ENCODE data around the gene THOC5. TPM values are rescaled to one million over a fixed set of nuclear protein-coding genes. Genes with fewer than 3 reads are reported as not detected.

The THOC5 gene
- total RNA-seq, 2 donors from 2014 or later, result 61.1 to 89.7 TPM

DNA sequence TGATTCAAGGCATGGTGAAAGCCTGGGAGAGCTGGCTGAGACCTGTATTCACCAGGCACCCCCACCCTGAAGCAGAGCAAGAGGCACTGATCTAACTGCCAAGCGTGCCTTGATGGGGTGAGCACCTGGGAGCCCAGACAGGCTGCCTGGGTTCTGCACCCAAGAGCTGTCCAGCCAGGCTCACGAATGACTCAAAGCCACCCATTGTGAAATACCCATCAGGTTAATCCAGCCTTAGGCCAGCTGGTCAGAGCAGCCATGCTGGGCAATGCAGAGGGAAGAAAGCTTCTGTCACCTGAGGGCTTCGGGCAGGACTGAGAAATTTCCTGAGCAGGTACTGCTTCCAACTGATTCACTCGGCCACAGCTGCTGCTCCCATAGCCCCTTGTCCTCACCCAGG is 22.1 kb downstream of the THOC5 start:
- H3K4me3 Mint-ChIP-seq, result no peak overlapping the region
- peaks cover 8% of the 10 kb centered on the region for H3K9me3 ChIP-seq (ENCODE audit: control insufficient read depth, low read length)
- H3K27ac ChIP-seq (ENCODE audit: low read depth, low read length), result no peak overlapping the region
- H3K4me3 ChIP-seq (ENCODE audit: low read length), result no peak overlapping the region
- 91 to 100% methylated on average over 2 to 4 of the region's 4 CpGs for WGBS, 2 experiments (ENCODE audit: insufficient coverage in 1 of 2, insufficient read length in 1 of 2)
- no peaks in the 10 kb centered on the region for H3K27me3 ChIP-seq (ENCODE audit: control insufficient read depth, insufficient read depth, low read length, poor library complexity, severe bottlenecking)
- no peaks in the 10 kb centered on the region for H3K27me3 Mint-ChIP-seq (ENCODE audit: insufficient read depth)
- peaks cover 86% of the 10 kb centered on the region for H3K36me3 Mint-ChIP-seq (ENCODE audit: low read depth)
- TF ChIP-seq, protein P1, sequence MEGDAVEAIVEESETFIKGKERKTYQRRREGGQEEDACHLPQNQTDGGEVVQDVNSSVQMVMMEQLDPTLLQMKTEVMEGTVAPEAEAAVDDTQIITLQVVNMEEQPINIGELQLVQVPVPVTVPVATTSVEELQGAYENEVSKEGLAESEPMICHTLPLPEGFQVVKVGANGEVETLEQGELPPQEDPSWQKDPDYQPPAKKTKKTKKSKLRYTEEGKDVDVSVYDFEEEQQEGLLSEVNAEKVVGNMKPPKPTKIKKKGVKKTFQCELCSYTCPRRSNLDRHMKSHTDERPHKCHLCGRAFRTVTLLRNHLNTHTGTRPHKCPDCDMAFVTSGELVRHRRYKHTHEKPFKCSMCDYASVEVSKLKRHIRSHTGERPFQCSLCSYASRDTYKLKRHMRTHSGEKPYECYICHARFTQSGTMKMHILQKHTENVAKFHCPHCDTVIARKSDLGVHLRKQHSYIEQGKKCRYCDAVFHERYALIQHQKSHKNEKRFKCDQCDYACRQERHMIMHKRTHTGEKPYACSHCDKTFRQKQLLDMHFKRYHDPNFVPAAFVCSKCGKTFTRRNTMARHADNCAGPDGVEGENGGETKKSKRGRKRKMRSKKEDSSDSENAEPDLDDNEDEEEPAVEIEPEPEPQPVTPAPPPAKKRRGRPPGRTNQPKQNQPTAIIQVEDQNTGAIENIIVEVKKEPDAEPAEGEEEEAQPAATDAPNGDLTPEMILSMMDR (conservative IDR thresholded peaks at IDR 0.05), result no peak
- no peak overlapping the region for H3K27ac Mint-ChIP-seq
- H3K9ac ChIP-seq (ENCODE audit: extremely low read depth, low read length, poor library complexity, severe bottlenecking), result no peak overlapping the region
- H3K4me1 Mint-ChIP-seq, result peaks cover 3% of the 10 kb centered on the region
- no peak for DNase-seq
- H3K4me1 ChIP-seq (ENCODE audit: control insufficient read depth, insufficient read depth, low read length), result no peaks in the 10 kb centered on the region
- peaks cover 88% of the 10 kb centered on the region for H3K36me3 ChIP-seq (ENCODE audit: control insufficient read depth, insufficient read depth, low read length)
- H3K9me3 Mint-ChIP-seq, result peaks cover 2% of the 10 kb centered on the region

DNA sequence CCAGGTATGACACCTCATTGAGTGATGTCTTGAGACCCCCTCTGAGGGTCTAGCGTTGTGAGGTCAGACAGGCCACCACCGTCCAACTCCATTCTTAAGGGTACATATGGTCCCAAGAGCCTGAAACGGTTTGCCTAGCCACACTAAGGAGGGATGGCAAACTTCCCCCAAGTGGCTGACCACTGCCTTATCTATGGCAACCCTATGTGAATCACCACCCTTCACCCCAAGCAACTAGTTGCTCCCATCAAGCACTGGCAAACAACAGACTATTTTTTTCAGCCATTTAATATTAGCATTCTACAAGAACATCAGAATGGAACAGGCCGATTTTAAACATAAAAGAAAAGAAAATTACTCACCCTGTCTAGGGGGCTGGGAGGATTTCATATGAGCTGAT is 22.8 kb downstream of the THOC5 start:
- Histone ChIP-seq H3K27me3 (ENCODE audit: control insufficient read depth, insufficient read depth, low read length, poor library complexity, severe bottlenecking) (no peaks in the 10 kb centered on the region), H3K9me3 (ENCODE audit: control insufficient read depth, low read length) (peaks cover 8% of the 10 kb centered on the region), H3K4me1 (ENCODE audit: control insufficient read depth, insufficient read depth, low read length) (no peaks in the 10 kb centered on the region), H3K36me3 (ENCODE audit: control insufficient read depth, insufficient read depth, low read length) (peaks cover 88% of the 10 kb centered on the region), H3K27ac (ENCODE audit: low read depth, low read length) (no peak overlapping the region), H3K4me3 (ENCODE audit: low read length) (no peak overlapping the region), H3K9ac (ENCODE audit: extremely low read depth, low read length, poor library complexity, severe bottlenecking) (no peak overlapping the region)
- Mint-ChIP-seq H3K27me3 (ENCODE audit: insufficient read depth) (no peaks in the 10 kb centered on the region), H3K4me3 (no peak overlapping the region), H3K9me3 (peaks cover 2% of the 10 kb centered on the region), H3K4me1 (no peaks in the 10 kb centered on the region), H3K27ac (no peak overlapping the region), H3K36me3 (ENCODE audit: low read depth) (peaks cover 86% of the 10 kb centered on the region)
- DNase-seq, result no peak
- TF ChIP-seq, protein P1 (conservative IDR thresholded peaks at IDR 0.05), result no peak
- WGBS, 2 experiments (ENCODE audit: insufficient coverage in 1 of 2, insufficient read length in 1 of 2), result 94 to 100% methylated on average over 3 to 4 of the region's 4 CpGs

GRCh38 chr22:29528144-29528543 is 25.4 kb downstream of the THOC5 start:
- 94 to 97% methylated on average over 6 to 7 of the region's 7 CpGs for WGBS, 2 experiments (ENCODE audit: insufficient coverage in 1 of 2, insufficient read length in 1 of 2)
- DNase-seq, result no peak
- Mint-ChIP-seq H3K36me3 (ENCODE audit: low read depth) (peaks cover 85% of the 10 kb centered on the region), H3K4me3 (no peak overlapping the region), H3K27ac (no peak overlapping the region), H3K4me1 (no peaks in the 10 kb centered on the region), H3K9me3 (no peaks in the 10 kb centered on the region), H3K27me3 (ENCODE audit: insufficient read depth) (no peaks in the 10 kb centered on the region)
- H3K4me3 ChIP-seq (ENCODE audit: low read length), result no peak overlapping the region
- no peaks in the 10 kb centered on the region for H3K4me1 ChIP-seq (ENCODE audit: control insufficient read depth, insufficient read depth, low read length)
- TF ChIP-seq, protein P1 (conservative IDR thresholded peaks at IDR 0.05), result no peak
- no peaks in the 10 kb centered on the region for H3K27me3 ChIP-seq (ENCODE audit: control insufficient read depth, insufficient read depth, low read length, poor library complexity, severe bottlenecking)
- peaks cover 92% of the 10 kb centered on the region for H3K36me3 ChIP-seq (ENCODE audit: control insufficient read depth, insufficient read depth, low read length)
- no peak overlapping the region for H3K9ac ChIP-seq (ENCODE audit: extremely low read depth, low read length, poor library complexity, severe bottlenecking)
- H3K27ac ChIP-seq (ENCODE audit: low read depth, low read length), result no peak overlapping the region
- peaks cover 12% of the 10 kb centered on the region for H3K9me3 ChIP-seq (ENCODE audit: control insufficient read depth, low read length)
